ENCODE results near the gene AIG1.
A peak's percentile ranks its signal among the peaks of the same experiment; 100 is the strongest.
"Not testable (repeated sequence)": the region's sequence is repeated elsewhere in the genome, so short reads cannot be mapped to it uniquely, and the experiment has no call there.

The AIG1 gene, protein sequence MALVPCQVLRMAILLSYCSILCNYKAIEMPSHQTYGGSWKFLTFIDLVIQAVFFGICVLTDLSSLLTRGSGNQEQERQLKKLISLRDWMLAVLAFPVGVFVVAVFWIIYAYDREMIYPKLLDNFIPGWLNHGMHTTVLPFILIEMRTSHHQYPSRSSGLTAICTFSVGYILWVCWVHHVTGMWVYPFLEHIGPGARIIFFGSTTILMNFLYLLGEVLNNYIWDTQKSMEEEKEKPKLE

DNA sequence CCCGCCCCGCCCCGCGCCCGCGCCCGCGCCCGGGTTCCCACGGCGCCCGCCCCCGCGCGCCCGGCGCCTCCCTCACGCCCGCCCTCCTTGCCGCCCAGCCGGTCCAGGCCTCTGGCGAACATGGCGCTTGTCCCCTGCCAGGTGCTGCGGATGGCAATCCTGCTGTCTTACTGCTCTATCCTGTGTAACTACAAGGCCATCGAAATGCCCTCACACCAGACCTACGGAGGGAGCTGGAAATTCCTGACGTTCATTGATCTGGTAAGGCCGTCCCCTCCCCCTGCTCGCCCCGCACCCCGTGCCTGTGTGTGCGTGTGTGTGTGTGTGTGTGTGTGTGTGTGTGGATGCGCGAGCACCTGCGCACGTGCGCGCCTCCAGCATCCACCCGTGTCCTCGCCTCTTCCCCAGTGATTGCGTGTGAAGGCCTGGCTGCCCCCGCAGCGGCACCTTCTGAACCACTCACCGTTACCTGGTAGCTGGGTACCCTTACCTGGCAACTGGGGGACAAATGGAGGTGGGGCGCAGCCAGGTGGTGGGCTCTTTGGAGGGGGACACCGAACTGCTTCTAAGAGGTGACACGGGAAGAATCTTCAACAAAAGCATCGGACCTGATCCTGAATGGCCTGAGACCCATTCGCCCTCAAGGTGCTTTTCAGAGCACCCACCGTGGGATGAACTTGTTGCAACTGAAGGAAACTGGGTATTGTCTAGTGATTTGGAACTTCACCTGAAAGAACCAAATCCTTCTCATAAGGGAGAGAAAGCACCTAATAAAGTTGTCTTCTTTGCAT is at the start of gene AIG1:
TSS of gene AIG1 (plus strand) at position 84 of the 791 bp plus-strand sequence. CDS start at position 121, 37 bp downstream.
- peak in 46 of 51 donors; percentile 17 to 88 (median 72) for DNase-seq

DNA sequence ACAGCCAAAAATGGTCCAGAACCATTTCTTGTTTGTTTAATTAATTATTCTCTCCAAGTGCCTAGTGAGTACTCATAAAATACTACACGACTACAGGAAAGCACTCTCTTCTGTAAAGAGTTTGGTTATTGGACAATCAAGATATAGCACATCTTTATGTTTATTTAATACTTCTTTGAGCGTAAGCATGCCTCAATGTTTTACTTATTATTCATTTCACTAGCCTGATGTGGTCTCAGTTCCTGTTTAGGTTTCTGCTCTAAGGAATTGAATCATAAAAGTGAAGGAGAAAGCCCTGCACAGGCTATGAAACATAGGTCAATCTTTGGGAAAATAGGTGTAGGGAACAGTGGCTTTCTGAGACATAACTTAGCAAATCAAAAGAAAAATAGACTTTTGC is 45.9 kb upstream of the AIG1 start:
- DNase-seq: no peak

DNA sequence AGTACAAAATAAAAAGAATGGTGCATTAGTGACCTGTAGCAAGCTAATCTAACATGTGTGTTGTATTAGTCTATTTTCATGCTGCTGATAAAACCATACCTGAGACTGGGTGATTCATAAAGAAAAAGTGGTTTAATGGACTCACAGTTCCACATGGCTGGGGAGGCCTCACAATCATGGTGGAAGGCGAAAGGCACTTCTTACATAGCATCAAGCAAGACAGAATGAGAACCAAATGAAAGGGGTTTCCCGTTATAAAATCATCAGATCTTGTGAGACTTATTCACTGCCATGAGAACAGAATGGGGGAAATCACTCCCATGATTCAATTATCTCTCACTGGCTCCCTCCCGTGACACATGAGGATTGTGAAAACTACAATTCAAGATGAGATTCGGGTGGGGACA is 45.4 kb upstream of the AIG1 start:
- no peak for DNase-seq

DNA sequence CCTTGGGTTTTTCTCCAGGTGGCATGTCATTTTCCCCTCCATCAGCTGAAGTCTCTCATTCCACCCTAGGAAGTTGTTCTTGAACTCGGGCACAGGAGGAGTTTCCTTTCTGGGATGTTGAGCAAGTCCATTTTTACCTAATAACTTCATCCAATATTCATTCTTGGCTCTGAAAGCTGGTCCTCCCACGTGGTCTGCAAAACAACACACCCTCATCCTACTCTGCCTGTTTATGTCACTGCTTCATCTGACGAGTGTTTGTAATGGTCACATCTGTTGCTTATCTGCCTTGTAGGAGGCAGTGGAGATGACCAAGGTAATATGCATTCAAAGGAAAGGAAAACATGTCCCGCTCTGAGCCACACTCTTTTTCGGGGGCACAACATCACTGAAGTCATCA is 41.7 kb upstream of the AIG1 start:
- DNase-seq: no peak

DNA sequence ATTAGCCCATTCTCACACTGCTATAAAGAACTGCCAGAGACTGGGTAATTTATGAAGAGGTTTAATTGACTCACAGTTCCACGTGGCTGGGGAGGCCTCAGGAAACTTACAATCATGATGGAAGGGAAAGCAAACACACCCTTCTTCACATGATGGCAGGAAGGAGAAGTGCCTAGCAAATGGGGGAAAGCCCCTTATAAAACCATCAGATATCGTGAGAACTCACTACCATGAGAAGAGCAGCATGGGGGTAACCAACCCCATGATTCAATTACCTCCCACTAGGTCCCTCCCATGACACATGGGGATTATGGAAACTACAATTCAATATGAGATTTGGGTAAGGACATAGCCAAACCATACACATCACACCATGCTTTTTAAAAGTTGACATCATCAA is 39.8 kb upstream of the AIG1 start:
- not testable (repeated sequence) for DNase-seq

DNA sequence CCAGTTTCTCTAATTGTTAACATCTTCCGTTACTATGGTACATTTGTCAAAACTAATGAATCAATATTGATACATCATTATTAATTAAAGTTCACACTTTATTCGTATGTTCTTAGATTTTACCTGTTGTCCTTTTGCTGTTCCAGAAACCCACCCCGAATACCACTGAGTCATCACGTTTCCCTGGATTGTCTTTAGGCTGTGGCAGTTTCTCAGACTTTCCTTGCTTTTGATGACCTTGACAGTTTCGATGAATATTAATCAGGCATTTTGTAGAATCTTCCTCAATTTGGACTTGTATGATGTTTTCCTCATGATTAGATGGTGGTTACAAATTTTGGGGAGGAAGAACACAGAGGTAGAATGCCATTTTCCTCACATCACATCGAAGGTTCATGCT is 39.1 kb upstream of the AIG1 start:
- no peak for DNase-seq

DNA sequence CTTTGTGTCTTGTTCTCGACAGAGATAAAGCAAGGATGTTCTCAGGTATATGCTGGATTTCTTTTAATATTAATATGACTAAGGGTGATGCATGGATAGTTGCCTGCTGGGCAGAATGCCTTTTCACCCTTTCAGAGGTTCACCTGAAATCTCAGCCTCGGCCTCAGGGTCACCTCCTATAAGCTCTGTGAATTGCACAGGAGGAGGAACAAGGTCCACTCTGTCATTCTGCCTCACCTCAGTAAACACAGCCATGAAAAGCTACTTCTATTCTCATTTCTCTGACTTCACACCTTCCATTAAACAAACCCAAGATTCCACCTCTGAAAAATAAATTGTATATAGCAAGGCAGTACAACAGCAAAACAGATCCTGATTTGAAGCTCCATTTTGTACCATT is 38.1 kb upstream of the AIG1 start:
- DNase-seq: no peak

DNA sequence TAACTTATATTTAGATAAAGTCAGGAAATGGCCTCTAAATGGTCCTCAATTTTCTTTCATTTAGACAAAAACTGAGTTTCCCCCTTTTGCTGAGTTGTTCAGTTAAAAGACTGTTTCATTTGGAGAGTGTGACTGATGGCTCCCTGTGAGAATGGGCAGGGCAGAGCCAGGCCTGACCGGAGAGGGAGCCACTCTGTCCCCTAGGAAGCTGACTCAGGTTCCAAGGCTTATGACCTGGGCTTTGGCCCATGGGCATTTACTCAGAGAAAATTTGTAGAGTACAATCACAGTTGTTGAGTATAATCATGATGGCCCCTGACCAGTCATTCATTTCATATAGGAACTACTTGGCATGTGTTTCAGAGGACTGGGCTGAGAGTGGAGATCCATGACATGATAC is 37.0 kb upstream of the AIG1 start:
- no peak for DNase-seq

DNA sequence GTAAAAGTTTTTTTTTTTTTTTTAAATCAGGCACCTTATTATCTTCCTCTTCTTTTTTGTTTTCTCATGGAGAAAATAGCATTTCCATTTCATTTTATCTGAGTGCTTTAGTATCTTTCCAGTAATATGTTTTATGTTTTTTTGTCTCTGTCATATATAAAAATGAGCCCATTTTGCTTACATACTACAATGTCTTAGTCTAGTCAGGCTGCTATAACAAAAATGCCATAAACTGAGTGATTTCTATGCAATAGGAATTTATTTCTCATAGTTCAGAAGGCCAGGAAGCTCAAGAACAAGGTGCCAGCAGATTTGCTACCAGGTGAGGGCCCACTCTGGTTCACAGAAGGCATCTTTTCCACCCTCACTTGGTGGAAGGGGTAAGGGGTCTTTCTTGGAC is 35.7 kb upstream of the AIG1 start:
- no peak for DNase-seq

DNA sequence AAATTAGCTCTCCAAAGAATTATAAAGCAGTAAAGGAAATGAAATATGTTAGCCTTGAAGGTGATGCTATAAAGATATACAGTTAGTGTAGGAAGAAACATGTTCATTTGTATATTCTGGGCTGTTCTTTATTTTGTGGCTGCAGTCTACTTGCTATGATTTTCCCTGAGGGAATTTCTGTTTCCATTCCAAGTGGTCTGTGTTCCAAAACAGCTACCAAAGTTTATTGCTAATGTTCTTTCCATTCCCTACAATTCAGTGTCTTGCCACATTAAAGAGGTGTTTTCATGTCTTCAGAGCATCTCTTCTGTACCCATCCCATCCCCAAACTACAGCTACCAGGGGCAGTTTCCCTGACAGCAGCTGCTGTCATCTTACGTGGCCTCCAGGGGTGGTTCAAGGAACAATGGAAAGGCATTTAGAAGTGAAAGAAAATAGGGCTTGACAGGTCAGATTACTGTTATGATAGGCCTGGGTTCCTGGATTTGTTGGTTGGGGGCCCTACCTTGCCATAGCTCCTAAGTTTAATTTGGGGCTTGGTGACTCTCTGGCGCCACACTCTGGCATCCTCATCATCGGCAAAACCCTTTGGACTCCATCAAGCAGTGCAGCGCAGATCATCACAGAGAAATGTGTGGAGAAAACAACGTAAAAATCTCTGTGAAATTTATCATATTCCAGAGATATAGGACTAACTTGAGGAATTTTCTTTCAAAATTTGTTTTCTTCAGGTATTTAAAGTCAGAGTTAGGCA is 33.8 kb upstream of the AIG1 start:
- DNase-seq: peak in 17 of 51 donors; percentile 2 to 48 (median 10)

DNA sequence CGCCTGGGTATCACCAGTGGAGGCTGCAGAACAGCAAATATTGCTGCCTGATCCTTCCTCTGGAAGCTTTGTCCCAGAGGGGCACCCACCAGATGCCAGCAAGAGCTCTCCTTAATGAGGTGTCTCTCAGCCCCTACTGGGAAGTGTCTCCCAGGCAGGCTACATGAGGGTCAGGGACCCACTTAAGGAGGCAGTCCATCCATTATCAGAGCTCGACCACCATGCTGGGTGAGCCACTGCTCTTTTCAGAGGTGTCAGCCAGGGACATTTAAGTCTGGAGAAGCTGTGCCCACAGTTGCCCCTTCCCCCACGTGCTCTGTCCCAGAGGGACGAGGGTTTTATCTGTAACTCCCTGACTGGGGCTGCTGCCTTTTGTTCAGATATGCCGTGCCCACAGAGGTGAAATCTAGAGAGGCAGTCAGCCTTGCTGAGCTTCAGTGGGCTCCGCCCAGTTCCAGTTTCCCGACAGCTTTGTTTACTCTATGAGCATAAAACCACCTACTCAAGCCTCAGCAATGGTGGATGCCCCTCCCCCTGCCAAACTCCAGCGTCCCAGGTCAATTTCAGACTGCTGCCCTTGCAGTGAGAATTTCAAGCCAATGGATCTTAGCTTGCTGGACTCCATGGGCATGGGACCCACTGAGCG is 25.9 kb upstream of the AIG1 start:
- no peak for DNase-seq

DNA sequence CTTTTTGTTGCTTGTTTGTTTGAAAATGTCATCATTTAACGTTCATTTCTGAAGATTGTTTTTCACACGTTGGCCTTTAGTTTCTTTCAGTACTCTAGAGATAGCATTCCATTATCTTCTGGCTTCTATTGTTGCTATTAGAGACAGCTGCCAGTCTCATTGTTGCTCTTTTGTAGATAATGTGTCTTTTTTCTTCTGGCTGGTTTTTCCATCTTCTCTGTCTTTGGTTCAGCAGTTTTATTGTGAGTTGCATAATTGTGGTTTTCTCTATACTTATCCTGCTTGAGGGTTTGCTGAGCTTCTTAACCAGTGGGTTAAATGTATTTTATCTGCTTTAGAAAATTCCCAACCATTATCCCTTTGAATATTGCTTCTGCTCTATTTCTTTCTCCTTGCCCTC is 23.2 kb upstream of the AIG1 start:
- DNase-seq: no peak

DNA sequence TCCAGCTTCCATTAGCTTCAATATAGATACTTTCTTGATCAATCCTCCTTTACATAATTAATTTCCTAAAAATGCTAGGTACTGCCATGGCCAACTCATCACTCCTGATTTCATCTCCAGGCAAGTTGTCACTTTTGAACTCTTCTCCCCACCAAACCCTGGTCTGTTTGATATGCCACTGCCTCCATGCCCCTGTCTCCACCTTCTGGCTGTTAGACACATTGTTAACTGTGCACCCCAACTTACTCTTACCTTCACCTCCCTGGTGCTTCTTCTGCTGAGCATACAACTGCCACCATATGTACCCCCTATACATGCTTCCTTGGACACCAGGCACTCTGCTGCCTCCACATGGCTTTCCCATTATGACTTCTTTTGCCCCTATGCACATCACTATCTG is 21.9 kb upstream of the AIG1 start:
- DNase-seq: no peak

DNA sequence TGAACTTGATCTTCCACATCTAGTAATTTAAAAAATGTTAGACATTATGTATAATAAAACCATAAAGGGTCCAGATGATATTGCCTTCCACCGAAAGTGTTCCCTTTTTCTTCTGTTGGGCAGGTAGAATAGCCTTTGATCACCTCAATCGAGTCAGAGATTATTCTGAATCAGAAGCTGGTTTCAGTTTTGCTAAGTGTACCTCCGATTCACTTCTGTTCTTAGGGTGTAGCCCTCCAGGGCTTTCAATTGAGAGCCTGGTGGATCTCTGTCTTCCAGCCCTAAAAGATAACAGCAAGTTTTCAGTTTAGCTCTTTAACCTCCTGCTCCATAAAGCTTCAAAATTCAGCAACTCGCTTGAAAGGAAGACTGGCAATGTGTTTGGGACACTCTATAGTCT is 21.1 kb upstream of the AIG1 start:
- no peak for DNase-seq

DNA sequence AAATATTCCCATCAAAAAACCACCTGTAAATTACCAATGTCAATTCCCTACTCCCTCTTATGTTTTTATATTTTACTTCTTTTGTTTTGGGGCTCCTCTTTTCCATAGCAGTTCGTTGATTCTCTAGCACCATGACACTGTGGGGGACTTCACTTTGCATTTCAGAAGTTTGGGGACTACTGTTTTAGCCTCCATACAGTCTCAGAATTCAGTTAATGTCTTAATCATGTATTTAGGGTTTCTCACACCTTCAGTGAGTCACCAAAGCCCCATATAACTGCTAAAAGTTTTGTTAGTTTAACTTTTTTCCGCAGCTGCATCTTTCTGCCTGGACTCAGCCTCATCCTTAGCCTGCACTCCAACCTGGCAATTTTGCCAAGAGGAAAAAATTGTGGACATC is 20.7 kb upstream of the AIG1 start:
- no peak for DNase-seq

DNA sequence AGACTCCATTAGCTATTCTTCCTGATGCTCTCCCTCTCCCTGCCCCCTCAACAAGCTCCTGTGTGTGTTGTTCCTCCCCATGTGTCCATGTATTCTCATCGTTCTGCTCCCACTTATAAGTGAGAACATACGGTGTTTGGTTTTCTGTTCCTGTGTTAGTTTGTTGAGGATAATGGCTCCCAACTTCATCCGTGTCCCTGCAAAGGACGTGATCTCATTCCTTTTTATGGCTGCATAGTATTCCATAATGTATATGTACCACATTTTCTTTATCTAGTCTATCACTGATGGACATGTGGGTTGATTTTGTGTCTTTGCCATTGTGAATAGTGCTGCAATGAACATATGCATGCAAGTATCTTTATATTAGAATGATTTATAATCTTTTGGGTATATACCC is 16.3 kb upstream of the AIG1 start:
- not testable (repeated sequence) for DNase-seq

DNA sequence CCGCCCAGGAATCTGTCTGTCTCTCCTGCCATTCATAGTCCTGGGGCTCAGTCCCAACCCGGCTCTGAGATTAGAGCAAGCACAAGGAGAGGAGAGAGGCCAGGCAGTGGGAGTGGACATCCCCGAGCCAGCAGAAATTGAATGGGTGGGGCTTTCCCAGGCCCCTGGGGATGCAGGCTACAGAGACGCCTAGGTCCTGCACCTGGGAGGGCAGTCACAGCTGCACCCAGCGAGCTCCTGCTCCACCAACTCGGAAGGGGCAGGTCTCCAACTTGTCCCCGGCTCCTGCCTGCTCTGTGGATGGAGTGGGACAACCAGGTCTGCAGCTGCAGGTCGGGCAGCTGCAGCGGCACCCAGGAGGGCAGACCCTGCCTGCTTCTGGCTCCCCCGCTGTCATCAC is 11.1 kb upstream of the AIG1 start:
- no peak for DNase-seq

DNA sequence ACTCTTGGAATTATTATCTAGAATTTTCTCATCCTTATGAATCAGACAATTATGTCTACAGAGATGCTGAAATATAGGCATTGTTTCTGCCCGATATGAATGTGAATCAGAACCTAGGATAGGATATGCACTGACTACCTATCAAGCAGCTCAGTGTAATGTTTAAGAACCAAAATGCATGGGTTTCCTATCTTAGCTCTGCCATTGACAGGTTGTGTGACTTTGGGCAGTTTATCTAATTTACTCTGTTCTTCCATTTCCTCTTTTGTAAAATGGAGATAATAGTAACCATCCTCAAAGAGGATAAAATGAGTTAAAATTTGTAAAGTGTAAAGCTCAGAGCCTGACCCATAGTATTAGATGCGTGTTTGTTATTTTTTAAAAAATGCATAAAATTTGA is 10.2 kb upstream of the AIG1 start:
- DNase-seq: no peak

DNA sequence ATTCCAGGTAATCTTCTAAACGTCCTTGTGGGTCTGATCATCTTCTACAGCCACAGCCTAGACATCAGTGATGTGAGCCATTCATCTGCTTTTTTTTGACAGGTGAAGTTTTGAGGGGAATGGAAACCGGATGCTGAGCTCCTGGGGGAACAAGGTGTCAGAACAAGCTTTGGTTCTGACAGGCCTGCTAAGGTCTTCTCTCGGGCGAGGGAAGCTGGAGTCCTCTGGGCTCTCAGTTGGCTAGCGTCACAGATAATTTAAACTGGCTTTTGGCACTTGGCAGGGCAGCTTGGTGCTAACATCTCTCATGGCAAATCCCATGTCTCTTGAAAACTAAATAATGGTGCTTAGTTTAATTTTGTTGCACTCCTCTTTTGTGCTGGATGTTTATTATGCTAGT is 8.4 kb upstream of the AIG1 start:
- no peak for DNase-seq

DNA sequence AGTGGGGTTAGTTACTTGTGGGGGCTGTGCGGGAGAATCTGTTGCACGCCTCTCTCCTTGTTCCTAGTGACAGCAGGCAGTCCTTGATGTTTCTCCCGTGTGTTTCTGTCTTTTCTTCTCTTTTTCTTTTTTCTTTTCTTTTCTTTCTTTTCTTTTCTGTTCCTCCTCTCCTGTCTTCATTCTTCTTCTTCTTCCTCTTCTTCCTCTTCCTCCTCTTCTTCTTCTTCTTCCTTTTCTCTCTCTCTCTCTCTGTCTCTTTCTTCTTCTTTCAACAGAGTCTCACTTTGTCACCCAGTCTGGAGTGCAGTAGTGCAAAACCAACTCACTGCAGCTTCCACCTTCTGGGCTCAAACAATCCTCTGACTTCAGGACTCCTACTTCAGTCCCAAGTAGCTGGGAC is 6.8 kb upstream of the AIG1 start:
- no peak for DNase-seq

DNA sequence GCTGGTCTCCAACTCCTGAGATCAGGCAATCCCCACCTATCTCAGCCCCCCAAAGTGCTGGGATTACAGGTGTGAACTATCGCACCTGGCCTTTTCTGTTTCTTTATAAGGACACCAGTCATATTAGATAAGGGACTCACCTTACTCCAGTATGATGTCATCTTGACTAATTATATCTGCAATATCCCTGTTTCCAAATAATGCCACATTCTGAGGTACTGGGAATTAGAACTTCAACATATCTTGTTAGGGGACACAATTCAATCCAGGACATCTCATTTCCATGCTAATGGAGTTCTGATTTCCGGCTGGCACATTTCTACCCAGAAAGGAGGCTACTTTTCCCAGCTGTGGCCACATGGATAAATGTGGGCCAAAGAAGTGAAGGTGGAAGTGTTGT is 6.4 kb upstream of the AIG1 start:
- no peak for DNase-seq

DNA sequence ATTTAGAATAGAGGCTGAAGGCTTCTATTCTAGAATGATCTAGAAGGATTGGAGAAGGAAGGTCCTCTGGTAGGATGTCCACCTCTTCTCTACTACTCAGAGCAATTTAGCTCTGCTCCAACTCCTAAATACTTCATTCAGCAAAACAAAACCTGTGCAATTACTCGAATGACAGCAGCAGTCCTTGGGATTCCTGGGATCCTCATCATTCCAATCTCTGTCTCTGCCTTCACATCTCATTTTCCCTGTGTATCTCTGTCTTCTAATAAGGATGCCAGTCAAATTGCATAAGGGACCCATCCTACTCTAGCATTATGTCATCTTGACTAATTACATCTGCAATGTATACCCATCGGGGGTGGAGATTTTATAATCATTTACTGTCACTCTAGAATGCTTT is 5.5 kb upstream of the AIG1 start:
- DNase-seq: no peak
